ENCODE data around the gene MYT1. TPM values are rescaled to one million over a fixed set of nuclear protein-coding genes. Genes with fewer than 3 reads are reported as not detected.

The MYT1 gene
- total and polyA plus RNA-seq, 4 donors = under 0.01 to 6.5 (median 0.08) TPM

GRCh38 chr20:64145458-64146300 is 18.6 kb upstream of the MYT1 start:
- Histone ChIP-seq H3K27ac (ENCODE audit: low read depth in 1 of 2, low read length in 2 of 2) (no peak overlapping the region), H3K4me1 (ENCODE audit: control insufficient read depth in 4 of 4, insufficient read depth in 4 of 4, low read length in 3 of 4) (no peaks in the 10 kb centered on the region), H3K9ac (ENCODE audit: low read depth in 1 of 2, low read length in 2 of 2) (no peak overlapping the region), H3K9me3 (ENCODE audit: control insufficient read depth in 4 of 4, low read length in 3 of 4) (peaks cover 0 to 5% (median 4%) of the 10 kb centered on the region in 4 donors), H3K27me3 (ENCODE audit: control insufficient read depth in 4 of 4, insufficient read depth in 4 of 4, low read length in 3 of 4) (no peaks in the 10 kb centered on the region), H3K36me3 (ENCODE audit: control insufficient read depth in 4 of 4, insufficient read depth in 3 of 4, low read depth in 1 of 4, low read length in 3 of 4) (no peaks in the 10 kb centered on the region), H3K4me3 (ENCODE audit: low read depth in 1 of 3, low read length in 3 of 3) (no peak overlapping the region)
- no peak for DNase-seq (ENCODE audit: low spot score)
- no peak for TF ChIP-seq CTCF (IDR thresholded peaks at IDR 0.05; ENCODE audit: low read depth, low read length, missing input control)
- no peak for TF ChIP-seq GABPA (IDR thresholded peaks at IDR 0.05 in 1 of 2, conservative IDR thresholded peaks at IDR 0.05 in 1 of 2)
- no peak for TF ChIP-seq RXRA (IDR thresholded peaks at IDR 0.05)
- no peak for TF ChIP-seq EGR1 (IDR thresholded peaks at IDR 0.05; ENCODE audit: low read depth in 2 of 2)
- TF ChIP-seq HNF4A (conservative IDR thresholded peaks at IDR 0.05) = no peak
- TF ChIP-seq FOXA1 (IDR thresholded peaks at IDR 0.05) = no peak
- TF ChIP-seq NR2F2 (IDR thresholded peaks at IDR 0.05) = no peak
- no peak for TF ChIP-seq HNF4G (IDR thresholded peaks at IDR 0.05)
- TF ChIP-seq SP1 (IDR thresholded peaks at IDR 0.05) = no peak
- WGBS = 93% methylated on average over 17 of the region's 17 CpGs

- Histone ChIP-seq H3K9ac (ENCODE audit: low read depth in 1 of 2, low read length in 2 of 2) (no peak overlapping the region), H3K36me3 (ENCODE audit: control insufficient read depth in 4 of 4, insufficient read depth in 3 of 4, low read depth in 1 of 4, low read length in 3 of 4) (no peaks in the 10 kb centered on the region), H3K4me3 (ENCODE audit: low read depth in 1 of 3, low read length in 3 of 3) (no peak overlapping the region), H3K27me3 (ENCODE audit: control insufficient read depth in 4 of 4, insufficient read depth in 4 of 4, low read length in 3 of 4) (no peaks in the 10 kb centered on the region), H3K27ac (ENCODE audit: low read depth in 1 of 2, low read length in 2 of 2) (no peak overlapping the region), H3K9me3 (ENCODE audit: control insufficient read depth in 4 of 4, low read length in 3 of 4) (peaks cover 0 to 5% (median 4%) of the 10 kb centered on the region in 4 donors), H3K4me1 (ENCODE audit: control insufficient read depth in 4 of 4, insufficient read depth in 4 of 4, low read length in 3 of 4) (no peaks in the 10 kb centered on the region)
- DNase-seq (ENCODE audit: low spot score) = no peak
- WGBS = 91% methylated on average over 7 of the region's 7 CpGs
- no peak for TF ChIP-seq TAF1 (conservative IDR thresholded peaks at IDR 0.05)
- no peak for TF ChIP-seq NR2F2 (IDR thresholded peaks at IDR 0.05)
- TF ChIP-seq HNF4G (IDR thresholded peaks at IDR 0.05) = no peak
- TF ChIP-seq GABPA (IDR thresholded peaks at IDR 0.05 in 1 of 2, conservative IDR thresholded peaks at IDR 0.05 in 1 of 2) = no peak
- no peak for TF ChIP-seq EGR1 (IDR thresholded peaks at IDR 0.05; ENCODE audit: low read depth in 2 of 2)
- no peak for TF ChIP-seq MAX (IDR thresholded peaks at IDR 0.05)
- TF ChIP-seq YY1 (IDR thresholded peaks at IDR 0.05) = no peak
- no peak for TF ChIP-seq JUND (IDR thresholded peaks at IDR 0.05)
- no peak for TF ChIP-seq FOXA1 (IDR thresholded peaks at IDR 0.05)
- TF ChIP-seq REST (IDR thresholded peaks at IDR 0.05) = no peak
- no peak for TF ChIP-seq ZBTB33 (IDR thresholded peaks at IDR 0.05)
- TF ChIP-seq ATF3 (IDR thresholded peaks at IDR 0.05) = no peak
- TF ChIP-seq SP1 (IDR thresholded peaks at IDR 0.05) = no peak
- TF ChIP-seq RAD21 (IDR thresholded peaks at IDR 0.05) = no peak
- TF ChIP-seq RXRA (IDR thresholded peaks at IDR 0.05) = no peak
- TF ChIP-seq HNF4A (conservative IDR thresholded peaks at IDR 0.05) = no peak
- TF ChIP-seq FOXA2 (IDR thresholded peaks at IDR 0.05) = no peak
- no peak for TF ChIP-seq CTCF (IDR thresholded peaks at IDR 0.05; ENCODE audit: low read depth, low read length, missing input control)
These were observed 17.8 kb upstream of the MYT1 start for GRCh38 chr20:64146301-64146935.
